CD4-positive, alpha-beta T cell treated with Interleukin-6 at 100 ng/mL for 8 hours (primary cell): ENCODE measurements around the gene GLS.
"Not testable (repeated sequence)": the region's sequence is repeated elsewhere in the genome, so short reads cannot be mapped to it uniquely, and the experiment has no call there.

Experiments used
- DNase-seq: peaks from one replicate; pipeline ENCODE4 v3.0.0-alpha.2; 2020; ENCODE audit warnings: mixed read lengths, low spot score

The GLS gene

GRCh38 chr2:190995315-190995714, 114.7 kb downstream of the GLS start:
- DNase-seq, result not testable (repeated sequence)

GRCh38 chr2:190996338-190996946, 115.8 kb downstream of the GLS start:
- peak; percentile 57 for DNase-seq

GRCh38 chr2:190996947-190997346, 116.3 kb downstream of the GLS start:
- no peak for DNase-seq

- no peak for DNase-seq
These were observed 117.0 kb downstream of the GLS start for GRCh38 chr2:190997526-190998113.

GRCh38 chr2:190999058-190999457, 118.4 kb downstream of the GLS start:
- DNase-seq, result no peak

- DNase-seq, result no peak
These were observed 119.5 kb downstream of the GLS start for GRCh38 chr2:190999949-191000665.

GRCh38 chr2:191001032-191001431, 120.4 kb downstream of the GLS start:
- no peak for DNase-seq

- no peak for DNase-seq
These were observed 121.0 kb downstream of the GLS start for GRCh38 chr2:191001624-191002023.

- no peak for DNase-seq
These were observed 123.0 kb downstream of the GLS start for GRCh38 chr2:191003405-191004309.

GRCh38 chr2:191006297-191006696, 125.7 kb downstream of the GLS start:
- no peak for DNase-seq

- no peak for DNase-seq
These were observed 126.6 kb downstream of the GLS start for GRCh38 chr2:191006997-191007783.

- no peak for DNase-seq
These were observed 127.7 kb downstream of the GLS start for GRCh38 chr2:191008286-191008685.

GRCh38 chr2:191009541-191010374, 129.1 kb downstream of the GLS start:
- no peak for DNase-seq

- peak; percentile 15 for DNase-seq
These were observed 130.6 kb downstream of the GLS start for GRCh38 chr2:191010887-191011885.

- no peak for DNase-seq
These were observed 131.7 kb downstream of the GLS start for GRCh38 chr2:191012346-191012745.

- DNase-seq, result no peak
These were observed 132.4 kb downstream of the GLS start for GRCh38 chr2:191012845-191013681.

- DNase-seq, result no peak
These were observed 133.0 kb downstream of the GLS start for GRCh38 chr2:191013682-191013931.

- DNase-seq, result peak; percentile 93
These were observed 133.5 kb downstream of the GLS start, which contains the start of gene STAT1 for GRCh38 chr2:191013932-191014652. Gene STAT1, minus strand, starts transcription at chr2:191014171. Its CDS starts 4,168 bp downstream, at chr2:191010003.
